ENCODE data around the gene TCF19.
A peak's percentile ranks its signal among the peaks of the same experiment; 100 is the strongest.

The TCF19 gene, protein sequence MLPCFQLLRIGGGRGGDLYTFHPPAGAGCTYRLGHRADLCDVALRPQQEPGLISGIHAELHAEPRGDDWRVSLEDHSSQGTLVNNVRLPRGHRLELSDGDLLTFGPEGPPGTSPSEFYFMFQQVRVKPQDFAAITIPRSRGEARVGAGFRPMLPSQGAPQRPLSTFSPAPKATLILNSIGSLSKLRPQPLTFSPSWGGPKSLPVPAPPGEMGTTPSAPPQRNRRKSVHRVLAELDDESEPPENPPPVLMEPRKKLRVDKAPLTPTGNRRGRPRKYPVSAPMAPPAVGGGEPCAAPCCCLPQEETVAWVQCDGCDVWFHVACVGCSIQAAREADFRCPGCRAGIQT
- 10.4 to 95.2 (median 37.1) reads per million in 17 experiments for total RNA-seq

GRCh38 chr6:31158140-31158862 is at the start of gene TCF19:
Gene TCF19 (plus strand): TSS chr6:31158589. CDS start chr6:31159470, 881 bp downstream.
- peak; percentile 99 to 100 (median 99) for DNase-seq

DNA sequence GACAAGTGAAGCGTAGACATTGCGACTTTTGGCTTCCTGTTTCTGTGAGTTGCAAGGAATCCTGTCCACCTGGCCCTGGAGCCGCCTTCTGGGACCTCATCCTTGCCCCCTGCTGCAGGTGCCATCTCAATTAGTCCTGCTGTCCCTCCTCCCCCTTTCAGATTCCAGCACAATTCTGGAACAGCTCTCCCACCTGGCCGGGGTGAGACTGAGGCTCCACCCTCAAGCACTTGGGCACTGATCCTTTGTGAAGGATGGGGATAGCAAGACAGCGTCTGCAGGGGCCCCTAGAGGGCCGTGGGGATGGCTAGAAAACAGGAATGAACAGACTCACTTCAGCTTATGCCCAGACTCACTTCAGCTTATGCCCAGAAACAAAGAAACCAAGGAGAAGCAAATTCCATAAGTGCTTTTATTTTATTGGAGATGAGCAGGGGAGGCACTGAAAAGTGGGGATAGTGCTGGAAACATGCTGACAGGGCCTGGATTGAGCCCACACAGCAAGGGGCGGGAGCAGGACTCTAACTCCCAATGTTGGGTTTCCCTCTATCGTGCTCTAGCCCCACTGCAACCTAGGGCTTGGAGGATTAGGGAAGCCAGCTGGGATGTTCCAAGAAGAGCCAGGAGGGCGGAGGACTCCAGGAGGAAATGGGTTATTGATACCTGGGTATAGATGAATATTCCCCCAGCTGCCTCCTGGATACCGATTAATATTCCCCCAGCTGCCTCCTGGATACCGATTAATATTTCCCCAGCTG is 47.4 kb upstream of the TCF19 start:
- no peak for DNase-seq

DNA sequence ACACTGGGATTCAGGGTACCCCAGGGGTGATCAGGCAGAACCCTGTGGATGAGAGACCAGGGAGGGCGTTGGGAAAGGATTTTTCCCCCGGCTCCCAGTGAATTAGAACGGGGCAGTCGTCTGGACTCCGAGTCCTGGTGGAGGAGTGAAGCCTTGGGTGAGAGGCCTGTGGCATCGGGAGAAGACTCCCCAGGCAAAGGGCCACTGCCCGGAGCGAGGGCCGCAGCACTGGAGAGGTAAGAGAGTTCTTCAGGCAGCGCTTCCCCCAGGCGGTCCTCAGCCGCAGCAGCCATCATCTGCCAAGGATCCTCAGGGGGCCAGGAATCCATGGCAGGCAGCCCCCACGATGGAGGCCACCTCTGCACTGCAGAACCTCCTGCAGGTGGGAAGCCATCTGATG is 46.7 kb upstream of the TCF19 start:
- no peak for DNase-seq

DNA sequence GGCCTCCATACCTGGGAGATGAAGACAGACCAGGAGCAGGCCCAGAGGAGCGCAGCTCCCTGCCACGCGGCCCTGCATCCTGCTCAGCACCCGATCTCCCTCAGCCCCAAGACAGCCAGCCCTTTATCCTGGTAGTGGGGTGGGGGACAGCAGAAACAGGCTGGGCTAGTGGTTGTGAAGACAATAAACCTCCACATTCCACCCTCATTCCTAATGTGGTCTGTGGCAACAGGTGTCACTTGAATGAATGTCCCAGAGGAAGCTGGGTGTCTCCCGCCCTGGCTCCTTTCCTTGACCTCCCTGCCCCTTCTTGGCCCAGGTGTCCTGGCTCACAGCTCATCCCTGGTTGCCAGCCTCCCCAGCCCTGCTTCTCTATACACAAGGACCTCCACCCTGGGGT is 45.9 kb upstream of the TCF19 start, which contains the start of gene C6orf15:
TSS of gene C6orf15 (minus strand) at position 98 of the 400 bp plus-strand sequence. CDS start at position 78, 20 bp downstream.
- no peak for DNase-seq

- no peak for DNase-seq
Observed at GRCh38 chr6:31113861-31114540, 44.4 kb upstream of the TCF19 start.

DNA sequence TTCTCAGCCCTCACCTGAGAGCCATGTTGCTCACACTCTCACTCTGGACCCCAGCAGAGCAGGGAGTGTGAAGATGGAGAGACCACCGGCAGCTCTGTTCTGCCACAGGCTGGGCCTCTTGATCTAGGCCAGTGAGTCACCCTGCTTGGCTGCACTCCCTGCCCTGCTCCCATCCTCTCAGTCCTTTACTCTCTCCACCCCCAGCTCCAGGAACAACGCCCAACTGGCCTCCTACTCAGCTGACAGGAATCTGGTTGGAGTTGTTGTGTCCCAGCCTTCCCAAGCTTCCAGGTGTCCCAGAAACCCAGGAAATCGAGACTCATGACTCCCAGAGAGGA is 43.9 kb upstream of the TCF19 start, which contains the start of gene PSORS1C1:
TSS of gene PSORS1C1 (plus strand) at position 260 of the 338 bp plus-strand sequence. CDS start 14,833 bp downstream, outside the sequence.
- no peak for DNase-seq

- peak in 3 of 4 experiments; percentile 24 to 59 (median 38) for DNase-seq
Observed at GRCh38 chr6:31114970-31115849, 43.2 kb upstream of the TCF19 start.

GRCh38 chr6:31115941-31116560 is 42.3 kb upstream of the TCF19 start:
- no peak for DNase-seq

- DNase-seq = no peak
Observed at GRCh38 chr6:31116661-31117385, 41.6 kb upstream of the TCF19 start.

GRCh38 chr6:31118178-31118577 is 40.2 kb upstream of the TCF19 start:
- DNase-seq = no peak

DNA sequence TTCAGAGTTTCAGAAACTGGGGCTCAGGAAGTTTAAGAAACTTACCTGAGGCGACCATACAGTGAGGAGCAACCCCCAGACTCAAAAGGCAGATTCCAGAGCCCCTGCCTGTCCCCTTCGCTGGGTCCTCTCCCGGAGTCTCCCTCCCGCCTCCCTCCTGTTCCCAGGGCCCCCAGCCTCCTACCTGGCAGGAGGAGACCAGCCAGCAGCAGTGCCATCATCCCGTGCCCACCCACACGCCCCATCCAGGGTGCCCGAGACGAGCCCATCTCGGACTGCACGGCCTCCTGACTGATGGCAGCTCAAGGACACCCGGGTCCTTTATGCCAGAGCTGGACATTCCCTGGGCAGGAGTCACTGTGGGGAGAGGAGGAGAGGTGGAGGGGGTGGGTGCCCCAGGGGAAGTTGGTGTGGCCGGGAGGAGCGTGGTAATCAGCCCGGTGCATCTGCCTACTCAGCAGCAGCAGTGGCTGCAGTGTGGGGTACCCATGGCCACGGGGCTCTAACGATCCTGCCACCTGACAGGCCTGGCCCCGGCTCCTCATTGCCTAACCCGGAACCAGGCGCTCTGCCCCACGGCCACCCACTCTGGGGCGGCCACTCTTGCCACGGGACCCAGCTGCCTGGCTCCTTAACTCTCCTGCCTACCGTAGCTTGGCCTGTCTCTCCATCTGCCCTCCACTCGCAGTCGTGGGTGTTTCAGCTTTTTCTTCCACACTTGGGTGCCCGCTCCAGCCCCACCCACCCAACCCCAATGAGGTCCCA is 38.1 kb upstream of the TCF19 start, which contains the start of gene CDSN:
TSS of gene CDSN (minus strand) at position 296 of the 765 bp plus-strand sequence. CDS start at position 269, 27 bp downstream.
- DNase-seq = no peak

- no peak for DNase-seq
Observed at GRCh38 chr6:31121131-31121790, 37.1 kb upstream of the TCF19 start.

GRCh38 chr6:31122791-31123706 is 35.3 kb upstream of the TCF19 start:
- DNase-seq = peak in 3 of 4 experiments; percentile 10 to 41 (median 19)

DNA sequence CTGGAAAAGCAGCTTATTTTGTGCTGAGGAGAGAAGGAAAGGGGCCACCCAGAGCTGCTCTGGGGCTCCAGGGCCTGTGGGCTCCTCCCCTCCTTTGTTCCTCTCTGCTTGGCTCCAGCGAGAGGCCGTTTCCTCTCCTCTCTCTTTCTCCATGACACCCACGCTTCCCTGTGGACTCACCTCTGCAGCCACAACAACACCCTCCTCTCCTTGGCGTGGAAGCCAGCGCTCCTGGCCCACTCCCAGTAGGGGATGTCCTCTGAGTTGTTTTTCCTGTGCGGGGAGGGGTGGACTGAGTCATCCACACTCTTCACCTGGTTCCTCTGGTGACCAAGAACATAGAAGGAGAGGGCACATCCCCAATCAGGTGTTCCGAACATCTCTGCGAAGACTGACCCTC is 33.2 kb upstream of the TCF19 start:
- DNase-seq = peak in 2 of 4 experiments; percentile 6 to 23

DNA sequence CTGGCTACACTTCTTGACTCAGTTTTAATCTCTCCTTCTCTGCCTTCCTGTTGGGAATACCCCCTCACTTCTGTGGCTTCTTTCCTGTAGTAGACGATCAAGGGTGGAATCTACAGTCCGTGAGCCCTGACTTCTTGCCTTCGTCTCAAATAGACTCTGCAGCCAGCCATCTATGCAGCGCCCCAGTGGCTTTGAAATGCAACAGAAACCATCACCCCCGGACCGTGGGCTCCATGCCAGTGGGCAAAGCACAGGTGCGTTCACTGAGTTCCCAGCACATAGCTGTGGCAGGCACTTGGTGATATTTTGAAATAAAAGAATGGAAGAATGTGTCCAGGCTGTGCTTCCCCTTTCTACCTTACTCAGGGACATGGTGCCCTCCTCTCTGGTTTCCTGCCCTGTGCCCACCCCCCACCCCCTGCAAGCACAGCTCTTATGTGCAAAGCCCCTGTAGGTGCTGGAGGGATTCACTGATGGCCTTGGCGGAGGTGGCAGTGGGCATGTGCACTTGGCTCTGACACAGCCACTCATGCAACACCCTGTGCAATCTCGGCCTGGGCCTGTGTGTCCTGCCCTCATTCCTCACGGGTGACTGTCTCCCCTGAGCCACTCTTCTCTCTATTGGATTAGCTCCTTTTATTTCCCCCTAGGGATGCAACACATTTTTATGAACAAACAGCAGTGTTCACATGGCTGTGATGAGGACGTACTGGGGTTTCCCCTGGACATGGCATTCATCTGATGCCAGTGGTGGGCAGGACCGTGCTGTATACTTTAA is 32.6 kb upstream of the TCF19 start:
- DNase-seq = no peak

GRCh38 chr6:31126396-31127175 is 31.8 kb upstream of the TCF19 start:
- DNase-seq = no peak
